Stimulated activated CD8-positive, alpha-beta memory T cell treated with anti-CD3 and anti-CD28 coated beads, Interleukin-4, amount 100 ng/mL, for 48 hours (primary cell): ENCODE measurements around the gene FIBP.

Experiments
- DNase-seq: peaks from one replicate; pipeline ENCODE4 v3.0.0-alpha.2; 2020

FIBP gene

GRCh38 chr11:65912845-65913244 is 24.6 kb upstream of the FIBP start:
- DNase-seq = no peak

- no peak for DNase-seq
Observed at GRCh38 chr11:65911682-65912568, 23.7 kb upstream of the FIBP start.

- no peak for DNase-seq
Observed at GRCh38 chr11:65907878-65908277, 19.6 kb upstream of the FIBP start.

- no peak for DNase-seq
Observed at GRCh38 chr11:65906602-65907001, 18.3 kb upstream of the FIBP start.

- DNase-seq = no peak
Observed at GRCh38 chr11:65903715-65904114, 15.4 kb upstream of the FIBP start.

- DNase-seq = no peak
Observed at GRCh38 chr11:65903068-65903481, 14.8 kb upstream of the FIBP start.

GRCh38 chr11:65900899-65901180 is 12.6 kb upstream of the FIBP start:
- DNase-seq = no peak

- DNase-seq = peak; percentile 95
Observed at GRCh38 chr11:65900125-65900898, 12.0 kb upstream of the FIBP start, which contains the start of gene FOSL1. Gene FOSL1, minus strand, starts transcription at chr11:65900388. Its CDS starts 49 bp downstream, at chr11:65900339.

- peak; percentile 86 for DNase-seq
Observed at GRCh38 chr11:65899356-65900124, 11.3 kb upstream of the FIBP start.

GRCh38 chr11:65898656-65899355 is 10.5 kb upstream of the FIBP start:
- DNase-seq = no peak

GRCh38 chr11:65897020-65897471 is 8.8 kb upstream of the FIBP start:
- no peak for DNase-seq

GRCh38 chr11:65896034-65896999 is 8.0 kb upstream of the FIBP start:
- no peak for DNase-seq

- DNase-seq = no peak
Observed at GRCh38 chr11:65895482-65895981, 7.3 kb upstream of the FIBP start.

- peak; percentile 64 for DNase-seq
Observed at GRCh38 chr11:65894034-65894591, 5.8 kb upstream of the FIBP start.

- DNase-seq = no peak
Observed at GRCh38 chr11:65892661-65893317, 4.5 kb upstream of the FIBP start.

GRCh38 chr11:65892137-65892540 is 3.9 kb upstream of the FIBP start:
- peak; percentile 68 for DNase-seq

GRCh38 chr11:65891219-65892136 is 3.2 kb upstream of the FIBP start:
- peak; percentile 70 for DNase-seq

GRCh38 chr11:65890324-65891218 is 2.3 kb upstream of the FIBP start, which contains the start of gene CCDC85B:
Gene CCDC85B, plus strand, starts transcription at chr11:65890673. Its CDS starts 111 bp downstream, at chr11:65890784.
- peak; percentile 99 for DNase-seq
